HepG2 (cell line): Measurements from ENCODE around the gene RAB36. TPM values are rescaled to one million over a fixed set of nuclear protein-coding genes. Genes with fewer than 3 reads are reported as not detected.

Source experiments
- ATAC-seq: fragments of 200-7000 bp; cut with Tn5 transposase; 3 replicates; pipeline ENCODE4 v1.9.1; 2020; ENCODE audit warnings: mild to moderate bottlenecking, moderate library complexity
- BruUV-seq: library from RNA; stranded (reverse); fragments of 400-500 nt; replicated peaks from 2 replicates; lab custom pipeline; 2021; lab: Mats Ljungman, UMichigan
- CTCF ChIA-PET: fragments of 300-600 bp; formaldehyde crosslinking; extraction: SDS; loops from one replicate; lab custom pipeline; 2021; ENCODE audit warnings: low total read pairs, inconsistent platforms, low intra/inter-chr PET ratio; lab: Yijun Ruan, JAX
- POLR2A ChIA-PET: fragments of 350-600 bp; sonication (Branson Sonifier 250); formaldehyde crosslinking; loops from one replicate; lab custom pipeline; 2020; ENCODE audit warnings: antibody characterized with exemption, inconsistent platforms; lab: Yijun Ruan, JAX
- DNase-seq: peaks from one replicate; pipeline ENCODE4 v3.0.0-alpha.2; 2015; ENCODE audit warnings: low spot score
- FAIRE-seq: peaks from 3 replicates; lab custom pipeline; 2011; peaks lifted over from hg19 to GRCh38; lab: Jason Lieb, UNC
- H2AFZ ChIP-seq: one replicate; pipeline ENCODE4 v1.6.1; 2011; ENCODE audit warnings: low read length, inconsistent platforms
- H3K27ac ChIP-seq: fragments of 300-600 bp; 3 replicates; pipeline ENCODE4 v1.8.0; 2011; ENCODE audit warnings: mixed run types, mild to moderate bottlenecking, mixed read lengths, low read length, inconsistent platforms; ENCODE audit not compliant: insufficient read depth; ENCODE audit errors: extremely low read length
- H3K27me3 ChIP-seq, 2 experiments: fragments of 200-600 bp in 1 of 2; 2 replicates in 1 of 2; 3 replicates in 1 of 2; pipeline versions ENCODE4 v1.6.0 to v1.8.0; 2011; ENCODE audit warnings: low read length in 2 of 2, mild to moderate bottlenecking in 2 of 2, moderate library complexity in 2 of 2, inconsistent platforms in 1 of 2; ENCODE audit not compliant: insufficient read depth in 2 of 2, control insufficient read depth in 1 of 2
- H3K36me3 ChIP-seq, 2 experiments: fragments of 200-600 bp in 1 of 2; replicated peaks in 1 of 2; 2 replicates in 1 of 2; 3 replicates in 1 of 2; pipeline versions ENCODE4 v1.5.1 to v1.8.0; 2011; ENCODE audit warnings: low read length in 2 of 2, inconsistent platforms in 1 of 2; ENCODE audit not compliant: insufficient read depth in 2 of 2, control insufficient read depth in 1 of 2
- H3K4me1 ChIP-seq: 2 replicates; pipeline ENCODE4 v1.5.1; 2012; ENCODE audit warnings: low read length, inconsistent platforms; ENCODE audit not compliant: insufficient read depth
- H3K4me2 ChIP-seq: 2 replicates; pipeline ENCODE4 v1.6.0; 2011; ENCODE audit warnings: low read depth, low read length, inconsistent platforms
- H3K4me3 ChIP-seq, 3 experiments: fragments of 200-600 bp in 1 of 3; sonication (generic), shearing (Covaris generic) in 1 of 3; replicated peaks in 1 of 3; 2 replicates each; pipeline ENCODE4 v1.5.1; 2011 to 2016; ENCODE audit warnings: low read length in 3 of 3, inconsistent platforms in 2 of 3, low read depth in 2 of 3, mild to moderate bottlenecking in 2 of 3, control low read depth in 1 of 3, mixed read lengths in 1 of 3; ENCODE audit not compliant: insufficient read depth in 1 of 3
- H3K79me2 ChIP-seq: one replicate; pipeline ENCODE4 v1.6.1; 2011; ENCODE audit warnings: low read length, inconsistent platforms; ENCODE audit not compliant: insufficient read depth
- H3K9ac ChIP-seq: 2 replicates; pipeline ENCODE4 v1.6.0; 2011; ENCODE audit warnings: mild to moderate bottlenecking, low read depth, low read length, inconsistent platforms; ENCODE audit not compliant: insufficient read depth
- H3K9me3 ChIP-seq: 2 replicates; pipeline ENCODE4 v1.5.1; 2012; ENCODE audit warnings: mild to moderate bottlenecking, low read length
- H4K20me1 ChIP-seq: 2 replicates; pipeline ENCODE4 v1.6.0; 2011; ENCODE audit warnings: inconsistent platforms, mild to moderate bottlenecking, low read length, moderate library complexity; ENCODE audit not compliant: insufficient read depth
- MLX ChIP-seq: IDR thresholded peaks from 2 replicates; pipeline ENCODE4 v1.6.1; 2016
- REPIN1 ChIP-seq: sonication (generic); formaldehyde crosslinking; IDR thresholded peaks from 2 replicates; pipeline ENCODE4 v1.8.0; 2022; ENCODE audit warnings: missing genetic modification reagents, low read depth, mild to moderate bottlenecking, borderline replicate concordance
- YEATS4 ChIP-seq: sonication (generic); formaldehyde crosslinking; IDR thresholded peaks from 2 replicates; pipeline ENCODE4 v1.4.0; 2020; ENCODE audit warnings: missing genetic modification reagents, borderline replicate concordance
- ZNF138 ChIP-seq: sonication (generic); formaldehyde crosslinking; IDR thresholded peaks from 2 replicates; pipeline ENCODE4 v1.5.0; 2020; ENCODE audit warnings: mild to moderate bottlenecking, low read depth, missing genetic modification reagents
- ZNF350 ChIP-seq: sonication (generic); formaldehyde crosslinking; IDR thresholded peaks from 2 replicates; pipeline ENCODE4 v1.4.0; 2020; ENCODE audit warnings: mild to moderate bottlenecking, low read depth, missing genetic modification reagents, borderline replicate concordance
- ZNF83 ChIP-seq: sonication (generic); formaldehyde crosslinking; IDR thresholded peaks from 2 replicates; pipeline ENCODE4 v1.4.0; 2020; ENCODE audit warnings: missing genetic modification reagents, mild to moderate bottlenecking, borderline replicate concordance
- WGBS: methylation state at CpG from one replicate; pipeline ENCODE4 v1.1.6; 2017; ENCODE audit warnings: low lambda C conversion rate; 5-methylcytosine and 5-hydroxymethylcytosine counted together
- in situ Hi-C: cut with HindIII; loops from 2 replicates; pipeline ENCODE4 v1.10.0; 2017; ENCODE audit warnings: low pct_unique_long_range_greater_than_20kb; ENCODE audit not compliant: extremely low pct_ligation_motif_present
- intact Hi-C: fragments of 100-400 bp; cut with micrococcal nuclease; formaldehyde crosslinking; loops from one replicate; pipeline ENCODE4 v1.10.0; 2022; ENCODE audit not compliant: unreplicated experiment
- polyA plus RNA-seq, 8 experiments: library from polyadenylated mRNA; depleted of rRNA in 3 of 8; stranded (reverse) in 7 of 8; unstranded in 1 of 8; fragments of >200 nt; fragmentation: Illumina TruSeq in 4 of 8; extraction: Trizol in 4 of 8; gene quantifications; 2 replicates each; pipeline versions ENCODE4 v1.2.1 to v1.2.3, GENCODE V29; 2011 to 2016; ENCODE audit warnings: low read depth in 4 of 8, missing spikeins in 1 of 8, mixed read lengths in 1 of 8; ENCODE audit not compliant: insufficient read depth in 1 of 8
- total RNA-seq, 5 experiments: library from RNA; depleted of rRNA; stranded (reverse); fragments of >200 nt; fragmentation: Illumina TruSeq; extraction: Trizol; gene quantifications; 2 replicates each; pipeline ENCODE4 v1.2.3, GENCODE V29; 2016; ENCODE audit warnings: low read depth in 1 of 5

RAB36 gene
- total and polyA plus RNA-seq, 2 of the 13 experiments (the other 11 are each of a cell fraction or from before 2014, with no cell fraction given) = 0.24 to 0.86 TPM

DNA sequence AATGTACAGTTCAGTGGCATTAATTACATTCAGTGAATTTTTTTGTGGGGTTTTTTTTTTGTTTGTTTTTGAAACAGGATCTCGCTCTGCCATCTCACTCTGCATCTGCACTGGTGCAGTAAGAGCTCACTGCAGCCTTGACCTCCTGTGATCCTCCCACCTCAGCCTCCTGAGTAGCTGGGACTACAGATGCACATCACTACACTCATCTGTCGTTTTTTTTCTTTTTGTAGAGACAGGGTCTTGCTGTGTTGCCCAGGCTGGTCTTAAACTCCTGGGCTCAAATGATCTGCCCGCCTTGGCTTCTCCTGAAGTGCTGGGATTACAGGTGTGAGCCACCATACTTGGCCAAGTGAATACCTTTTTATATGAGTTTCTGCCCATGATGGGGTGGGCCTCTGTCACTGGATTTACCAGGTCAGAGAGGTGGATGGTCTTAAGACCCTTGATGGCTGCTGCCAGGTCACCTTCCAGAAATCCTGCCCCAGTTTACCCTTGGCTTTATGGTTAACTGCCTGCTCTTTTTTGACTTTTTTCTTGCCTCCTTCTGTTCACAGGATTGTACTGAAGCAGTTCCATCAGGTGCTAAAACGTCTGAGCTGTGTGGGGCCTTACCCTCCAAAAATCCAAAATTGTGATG is 57.7 kb downstream of the RAB36 start (continued):
- TF ChIP-seq ZNF138 (CRISPR knock-in tag) (no peak), REPIN1 (CRISPR knock-in tag) (no peak)
- TF ChIP-seq, all 625 proteins: peak for 2

GRCh38 chr22:23203452-23204124 is 58.3 kb downstream of the RAB36 start:
- H3K4me3 ChIP-seq = no peak overlapping the region
- intact Hi-C loops = no loop called here
- peaks cover 69% of the 10 kb centered on the region for H3K79me2 ChIP-seq
- H3K9me3 ChIP-seq = no peaks in the 10 kb centered on the region
- no TSS peak for BruUV-seq
- no peak for ATAC-seq
- peaks cover 8% of the 10 kb centered on the region; the same call in 1 of the 2 replicates for H4K20me1 ChIP-seq
- peaks cover 17% of the 10 kb centered on the region for H3K4me1 ChIP-seq
- CTCF ChIA-PET = no interaction called here
- in situ Hi-C loops = no loop called here
- peaks cover 12 to 57% of the 10 kb centered on the region in 2 experiments for H3K36me3 ChIP-seq
- H3K27me3 ChIP-seq = no peaks in the 10 kb centered on the region
- no peak overlapping the region for H3K27ac ChIP-seq
- no peak overlapping the region for H2AFZ ChIP-seq
- FAIRE-seq = no peak
- no peak for DNase-seq
- H3K9ac ChIP-seq = no peak overlapping the region
- 93% methylated on average over 7 of the region's 7 CpGs for WGBS
- POLR2A ChIA-PET = no interaction called here
- H3K4me2 ChIP-seq = no peak overlapping the region
- TF ChIP-seq ZNF350 (CRISPR knock-in tag) (no peak), MLX (CRISPR knock-in tag) (no peak), ZNF83 (CRISPR knock-in tag) (no peak), YEATS4 (CRISPR knock-in tag) (no peak)
